RPMI8226 (cell line): ENCODE data around the gene EXD3.
A peak's percentile ranks its signal among the peaks of the same experiment; 100 is the strongest.
"Not testable (repeated sequence)": the region's sequence is repeated elsewhere in the genome, so short reads cannot be mapped to it uniquely, and the experiment has no call there.

ENCODE experiments used
- DNase-seq: peaks from one replicate; pipeline ENCODE4 v3.0.0-alpha.2; 2015

The EXD3 gene

GRCh38 chr9:137458194-137459151 is 35.5 kb upstream of the EXD3 start:
- DNase-seq = peak; percentile 53

GRCh38 chr9:137457406-137458193 is 34.6 kb upstream of the EXD3 start:
- DNase-seq = no peak

GRCh38 chr9:137456864-137457405 is 34.0 kb upstream of the EXD3 start:
- DNase-seq = no peak

GRCh38 chr9:137456061-137456863 is 33.3 kb upstream of the EXD3 start:
- no peak for DNase-seq

- DNase-seq = no peak
Measured at GRCh38 chr9:137455359-137455991, 32.5 kb upstream of the EXD3 start.

- no peak for DNase-seq
Measured at GRCh38 chr9:137454597-137455358, 31.8 kb upstream of the EXD3 start.

- no peak for DNase-seq
Measured at GRCh38 chr9:137454145-137454596, 31.2 kb upstream of the EXD3 start.

- peak; percentile 48 for DNase-seq
Measured at GRCh38 chr9:137453643-137454081, 30.7 kb upstream of the EXD3 start.

GRCh38 chr9:137452761-137453642 is 30.0 kb upstream of the EXD3 start:
- DNase-seq = no peak

GRCh38 chr9:137452006-137452760 is 29.2 kb upstream of the EXD3 start:
- no peak for DNase-seq

GRCh38 chr9:137451264-137452005 is 28.5 kb upstream of the EXD3 start:
- not testable (repeated sequence) for DNase-seq

- not testable (repeated sequence) for DNase-seq
Measured at GRCh38 chr9:137450539-137451222, 27.7 kb upstream of the EXD3 start.

GRCh38 chr9:137449931-137450538 is 27.1 kb upstream of the EXD3 start:
- no peak for DNase-seq

GRCh38 chr9:137449081-137449844 is 26.3 kb upstream of the EXD3 start:
- no peak for DNase-seq

GRCh38 chr9:137448602-137448962 is 25.6 kb upstream of the EXD3 start:
- DNase-seq = no peak

- DNase-seq = no peak
Measured at GRCh38 chr9:137447722-137448601, 25.0 kb upstream of the EXD3 start.
